Inflammatory macrophage (primary cell): ENCODE data around the gene FBN2.
"Not testable (repeated sequence)": the region's sequence is repeated elsewhere in the genome, so short reads cannot be mapped to it uniquely, and the experiment has no call there.

ENCODE experiments used
- DNase-seq, 2 donors: peaks; one replicate each; pipeline ENCODE4 v3.0.0-alpha.2; 2020 to 2022

The FBN2 gene

GRCh38 chr5:128350705-128351104 lies 187.3 kb downstream of the FBN2 start:
- DNase-seq, result no peak

GRCh38 chr5:128349044-128349858 lies 188.8 kb downstream of the FBN2 start:
- DNase-seq, result no peak

GRCh38 chr5:128346038-128346437 lies 192.0 kb downstream of the FBN2 start:
- no peak for DNase-seq

GRCh38 chr5:128345247-128345646 lies 192.8 kb downstream of the FBN2 start:
- no peak for DNase-seq

GRCh38 chr5:128343168-128343567 lies 194.9 kb downstream of the FBN2 start:
- DNase-seq, result no peak

GRCh38 chr5:128341056-128341455 lies 197.0 kb downstream of the FBN2 start:
- peak; percentile 74 to 86 for DNase-seq

GRCh38 chr5:128340648-128341047 lies 197.4 kb downstream of the FBN2 start:
- DNase-seq, result no peak

- DNase-seq, result no peak
Measured at GRCh38 chr5:128339585-128339984, 198.5 kb downstream of the FBN2 start.

GRCh38 chr5:128338649-128339048 lies 199.4 kb downstream of the FBN2 start:
- no peak for DNase-seq

- no peak for DNase-seq
Measured at GRCh38 chr5:128335339-128335738, 202.7 kb downstream of the FBN2 start.

- DNase-seq, result no peak
Measured at GRCh38 chr5:128334010-128334716, 203.9 kb downstream of the FBN2 start.

GRCh38 chr5:128331261-128331660 lies 206.8 kb downstream of the FBN2 start:
- no peak for DNase-seq

GRCh38 chr5:128329386-128329939 lies 208.6 kb downstream of the FBN2 start:
- DNase-seq, result no peak

- DNase-seq, result no peak
Measured at GRCh38 chr5:128328446-128328845, 209.6 kb downstream of the FBN2 start.

- peak in 1 of 2 donors; percentile 55 for DNase-seq
Measured at GRCh38 chr5:128328007-128328406, 210.0 kb downstream of the FBN2 start.

GRCh38 chr5:128321418-128321817 lies 216.6 kb downstream of the FBN2 start:
- not testable (repeated sequence) for DNase-seq

- DNase-seq, result no peak
Measured at GRCh38 chr5:128318691-128319090, 219.4 kb downstream of the FBN2 start.

- no peak for DNase-seq
Measured at GRCh38 chr5:128317481-128317880, 220.6 kb downstream of the FBN2 start.

GRCh38 chr5:128315671-128316070 lies 222.4 kb downstream of the FBN2 start:
- no peak for DNase-seq

GRCh38 chr5:128305341-128305740 lies 232.7 kb downstream of the FBN2 start:
- DNase-seq, result no peak

GRCh38 chr5:128304791-128305190 lies 233.3 kb downstream of the FBN2 start:
- DNase-seq, result no peak

- no peak for DNase-seq
Measured at GRCh38 chr5:128304088-128304487, 234.0 kb downstream of the FBN2 start.

- DNase-seq, result no peak
Measured at GRCh38 chr5:128303593-128303992, 234.5 kb downstream of the FBN2 start.

GRCh38 chr5:128300181-128300580 lies 237.9 kb downstream of the FBN2 start:
- no peak for DNase-seq
